Measurements from ENCODE around the gene YIPF2.
"Not testable (repeated sequence)": the region's sequence is repeated elsewhere in the genome, so short reads cannot be mapped to it uniquely, and the experiment has no call there.

YIPF2 gene

GRCh38 chr19:10941649-10942048, 13.2 kb upstream of the YIPF2 start:
- DNase-seq (ENCODE audit: low read depth in 2 of 2) = not testable (repeated sequence)

DNA sequence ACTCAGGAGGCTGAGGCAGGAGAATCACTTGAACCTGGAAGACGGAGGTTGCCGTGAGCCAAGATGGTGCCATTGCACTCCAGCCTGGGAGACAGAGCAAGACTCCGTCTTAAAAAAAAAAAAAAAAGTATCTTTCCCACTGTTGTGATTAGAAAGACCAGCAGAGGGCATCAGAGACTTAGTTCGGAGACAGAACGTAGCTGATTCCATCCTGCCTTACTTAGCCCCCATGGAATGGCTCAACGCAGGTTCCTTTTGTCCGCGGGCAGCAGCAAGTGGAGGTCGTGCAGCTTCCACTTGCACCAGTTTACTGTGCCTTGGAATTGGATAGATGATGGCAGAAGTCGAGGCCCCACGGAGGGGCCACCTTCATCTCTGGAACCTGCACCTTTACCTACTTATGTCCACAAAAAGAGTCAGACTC, 8.2 kb upstream of the YIPF2 start:
- DNase-seq (ENCODE audit: low read depth in 2 of 2) = no peak

- no peak for DNase-seq (ENCODE audit: low read depth in 2 of 2)
These were observed 7.1 kb upstream of the YIPF2 start for GRCh38 chr19:10935371-10936059.

DNA sequence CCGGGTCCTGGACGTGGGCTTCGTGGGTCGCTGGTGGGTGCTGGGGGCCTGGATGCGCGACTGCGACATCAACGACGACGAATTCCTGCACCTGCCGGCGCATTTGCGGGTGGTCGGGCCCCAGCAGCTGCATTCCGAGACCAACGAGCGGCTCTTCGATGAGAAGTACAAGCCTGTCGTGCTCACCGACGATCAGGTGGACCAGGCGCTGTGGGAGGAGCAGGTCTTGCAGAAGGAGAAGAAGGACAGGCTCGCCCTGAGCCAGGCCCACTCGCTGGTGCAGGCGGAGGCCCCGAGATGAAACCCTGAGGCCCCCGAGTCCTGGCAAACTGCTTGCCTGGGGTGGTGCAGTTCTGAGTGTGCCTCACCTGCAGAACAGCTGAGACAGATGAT, 959 bp upstream of the YIPF2 start:
- no peak for DNase-seq (ENCODE audit: low read depth in 2 of 2)

GRCh38 chr19:10927730-10928562, 493 bp downstream of the YIPF2 start:
- no peak for DNase-seq (ENCODE audit: low read depth in 2 of 2)

GRCh38 chr19:10924597-10924996, 3.8 kb downstream of the YIPF2 start:
- DNase-seq (ENCODE audit: low read depth in 2 of 2) = no peak

- no peak for DNase-seq (ENCODE audit: low read depth in 2 of 2)
These were observed 5.0 kb downstream of the YIPF2 start for GRCh38 chr19:10923260-10924112.

DNA sequence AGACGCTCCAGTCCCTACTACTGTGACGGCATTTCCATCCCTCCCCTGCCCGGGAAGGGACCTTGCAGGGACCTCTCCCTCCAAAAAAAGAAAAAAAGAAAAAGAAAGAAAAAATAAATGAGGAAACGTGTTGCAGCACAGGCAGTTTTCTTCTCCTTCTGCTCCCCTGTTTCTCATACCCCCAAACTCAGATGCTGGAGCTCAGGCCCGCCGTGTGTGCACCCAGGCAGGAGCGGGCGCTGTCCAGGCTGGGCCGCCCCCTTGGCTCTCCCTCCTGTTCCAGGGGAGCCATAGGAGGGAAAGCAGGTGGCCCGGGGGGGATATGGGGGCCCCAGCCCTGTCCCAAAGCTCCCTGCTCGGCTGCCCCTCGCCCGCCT, 5.8 kb downstream of the YIPF2 start:
- no peak for DNase-seq (ENCODE audit: low read depth in 2 of 2)

- DNase-seq (ENCODE audit: low read depth in 2 of 2) = no peak
These were observed 6.4 kb downstream of the YIPF2 start for GRCh38 chr19:10921910-10922637.

GRCh38 chr19:10921199-10921909, 7.1 kb downstream of the YIPF2 start:
- DNase-seq (ENCODE audit: low read depth in 2 of 2) = no peak

GRCh38 chr19:10920781-10921180, 7.7 kb downstream of the YIPF2 start:
- no peak for DNase-seq (ENCODE audit: low read depth in 2 of 2)

DNA sequence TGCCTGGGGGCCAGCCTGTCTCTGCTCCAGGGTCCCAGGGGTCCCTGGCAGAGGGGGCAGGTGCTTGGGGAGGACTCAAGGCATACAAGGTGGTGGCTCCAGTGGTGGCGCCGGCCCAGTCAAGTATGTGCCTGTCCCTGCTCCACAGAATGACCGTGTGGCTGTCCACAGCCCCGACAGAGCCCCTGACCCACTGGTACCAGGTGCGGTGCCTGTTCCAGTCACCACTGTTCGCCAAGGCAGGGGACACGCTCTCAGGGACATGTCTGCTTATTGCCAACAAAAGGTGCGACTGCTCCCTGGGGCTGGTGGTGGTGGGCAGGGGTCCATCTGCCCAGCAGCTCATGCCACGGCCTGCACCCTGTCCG, 8.2 kb downstream of the YIPF2 start:
- DNase-seq (ENCODE audit: low read depth in 2 of 2) = no peak

DNA sequence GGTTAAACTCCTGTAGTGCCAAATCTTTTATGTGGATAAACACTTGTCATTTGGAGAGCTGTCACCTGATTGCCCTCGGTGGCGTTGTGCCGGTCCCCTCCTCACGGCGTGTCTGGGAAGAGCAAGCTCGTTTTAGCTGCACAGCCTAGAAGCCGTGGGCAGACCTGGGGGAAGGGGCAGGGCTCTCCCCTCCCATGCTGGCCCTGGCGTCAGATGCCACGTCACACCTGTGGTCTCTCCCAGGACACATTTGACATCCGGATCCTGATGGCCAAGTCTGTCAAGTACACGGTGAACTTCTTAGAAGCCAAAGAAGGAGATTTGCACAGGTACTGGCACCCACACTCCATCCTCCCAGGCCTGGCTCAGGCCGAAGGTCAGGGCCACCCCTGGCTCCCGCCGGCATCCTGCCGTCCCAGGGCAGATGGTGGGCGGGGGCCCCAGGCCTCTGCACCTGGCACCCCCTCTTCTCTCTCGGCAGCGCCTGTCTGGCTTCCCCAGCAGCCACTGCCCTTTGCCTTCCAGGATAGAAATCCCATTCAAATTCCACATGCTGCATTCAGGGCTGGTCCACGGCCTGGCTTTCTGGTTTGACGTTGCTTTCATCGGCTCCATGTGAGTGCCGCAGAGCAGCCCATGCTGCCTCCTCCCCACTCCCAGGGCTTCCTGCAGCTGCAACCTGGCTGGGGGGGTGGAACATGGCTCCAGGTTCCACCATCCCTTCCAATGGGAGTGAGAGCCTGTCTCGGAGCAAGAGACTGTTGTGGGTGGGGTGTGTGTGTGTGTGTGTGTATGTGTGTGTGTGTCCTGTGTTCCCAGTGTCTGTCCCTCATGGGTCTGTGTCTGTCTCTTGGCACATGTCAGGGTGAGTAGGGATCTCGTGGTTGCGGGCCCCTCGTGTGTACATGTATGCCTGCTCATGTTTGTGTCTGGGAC, 8.8 kb downstream of the YIPF2 start:
- DNase-seq (ENCODE audit: low read depth in 2 of 2) = no peak

GRCh38 chr19:10918359-10918758, 10.1 kb downstream of the YIPF2 start:
- no peak for DNase-seq (ENCODE audit: low read depth in 2 of 2)

- no peak for DNase-seq (ENCODE audit: low read depth in 2 of 2)
These were observed 11.8 kb downstream of the YIPF2 start for GRCh38 chr19:10916602-10917001.

DNA sequence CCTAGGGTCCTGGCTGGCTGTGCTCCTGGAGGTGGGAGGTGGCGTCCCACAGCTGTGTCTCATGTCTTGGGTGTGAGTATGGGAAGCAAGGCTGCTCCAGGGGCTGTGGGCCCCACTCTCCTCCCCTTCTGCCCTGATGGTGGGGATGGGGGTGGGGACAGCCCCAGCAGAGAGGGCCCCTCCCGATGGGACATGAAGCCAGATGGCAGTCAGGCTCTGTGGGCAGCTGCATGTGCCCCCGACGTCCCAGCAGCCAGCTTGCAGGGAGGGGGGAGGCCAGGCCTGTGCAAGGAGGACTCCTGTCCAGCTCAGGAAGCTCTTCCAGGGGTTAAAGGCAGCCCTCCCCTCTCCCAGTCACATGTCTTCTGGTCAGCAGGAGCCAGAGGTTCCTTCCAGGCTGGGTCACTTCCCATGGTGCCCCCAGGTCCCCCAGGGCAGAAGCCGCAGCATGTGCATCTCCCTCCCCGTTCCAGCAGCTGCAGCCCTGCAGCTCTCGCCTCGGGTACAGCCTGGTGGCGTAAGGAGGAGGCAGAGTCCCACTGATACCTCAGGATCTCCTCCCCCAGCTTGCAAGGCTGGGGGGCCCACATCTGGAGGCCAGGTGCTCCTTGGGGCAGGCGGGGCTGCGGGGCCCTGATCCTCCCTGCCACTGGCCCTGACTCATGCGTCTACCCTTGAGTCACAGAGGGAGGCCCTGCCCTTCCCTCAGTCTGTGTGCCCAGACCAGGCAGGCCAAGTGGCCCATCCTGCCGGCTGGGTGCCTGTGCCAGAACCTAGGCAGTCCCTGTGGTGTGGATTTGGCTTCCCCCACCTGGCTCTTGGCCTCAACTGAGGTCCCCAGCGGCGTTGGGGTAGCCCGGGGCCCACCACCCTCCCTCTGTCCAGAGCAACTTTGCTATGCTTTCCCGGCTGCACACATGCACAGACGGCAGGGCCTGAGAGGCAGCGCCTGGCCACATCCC, 13.0 kb downstream of the YIPF2 start:
- DNase-seq (ENCODE audit: low read depth in 2 of 2) = no peak

DNA sequence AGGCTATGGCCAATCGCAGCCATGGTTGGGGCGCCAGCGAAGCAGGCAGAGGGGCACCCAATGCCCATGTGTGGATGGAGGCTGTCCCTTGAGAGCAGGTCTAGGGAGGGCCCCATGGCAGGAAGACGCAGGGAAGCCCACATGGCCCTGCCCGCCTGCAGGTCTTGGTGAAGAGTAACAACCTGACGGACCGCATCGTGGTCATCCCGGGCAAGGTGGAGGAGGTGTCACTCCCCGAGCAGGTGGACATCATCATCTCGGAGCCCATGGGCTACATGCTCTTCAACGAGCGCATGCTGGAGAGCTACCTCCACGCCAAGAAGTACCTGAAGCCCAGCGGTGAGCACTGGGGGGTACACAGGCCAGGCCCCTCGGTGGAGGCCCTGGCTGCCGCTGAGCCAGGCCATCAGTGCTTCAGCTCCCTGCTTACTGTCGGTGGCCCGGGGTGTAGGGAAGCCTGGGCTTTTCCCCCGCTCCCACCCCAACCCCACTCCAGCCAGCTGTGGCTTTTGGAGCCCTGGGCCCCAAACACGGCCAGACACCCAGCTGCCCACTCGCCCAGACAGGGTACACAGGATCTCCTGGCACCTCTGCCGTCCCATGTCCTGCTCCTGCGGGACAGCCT, 14.6 kb downstream of the YIPF2 start:
- DNase-seq (ENCODE audit: low read depth in 2 of 2) = no peak

DNA sequence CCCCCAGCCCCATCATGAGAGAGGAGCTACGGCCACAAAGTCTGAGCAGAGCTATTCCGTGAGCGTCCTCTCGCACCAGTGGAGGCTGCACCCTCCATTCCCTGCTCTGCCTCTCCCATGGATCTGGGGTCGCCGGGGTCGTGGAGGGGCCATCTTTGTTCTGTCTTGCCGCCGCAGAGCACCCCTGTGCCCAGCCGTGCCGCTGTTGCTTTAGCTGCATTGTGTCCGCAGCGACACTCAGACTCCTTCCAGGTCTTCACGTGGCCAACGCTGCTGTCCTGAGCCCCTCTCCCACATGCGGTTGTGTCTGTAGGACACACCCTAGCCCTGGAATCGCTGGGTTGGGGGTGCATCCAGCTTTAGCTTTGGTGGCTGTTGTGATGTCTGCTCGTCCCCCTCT, 15.8 kb downstream of the YIPF2 start:
- no peak for DNase-seq (ENCODE audit: low read depth in 2 of 2)

Measured in stimulated activated CD4-positive, alpha-beta T cell treated with anti-CD3 and anti-CD28 coated beads, Interleukin-1b, Interleukin-23, amount 100 ng/mL, for 1 hour (primary cell).